GM21526 (cell line): ENCODE data around the gene ZNF277.
A peak's percentile ranks its signal among the peaks of the same experiment; 100 is the strongest.

Experiments used
- ATAC-seq: cut with Tn5 transposase; IDR thresholded peaks from one replicate; pipeline ENCODE4 v1.9.1; 2021; ENCODE audit warnings: moderate library complexity; ENCODE audit not compliant: unreplicated experiment, low FRiP score

ZNF277 gene

GRCh38 chr7:112184455-112184854, 22.0 kb upstream of the ZNF277 start:
- ATAC-seq, result no peak

DNA sequence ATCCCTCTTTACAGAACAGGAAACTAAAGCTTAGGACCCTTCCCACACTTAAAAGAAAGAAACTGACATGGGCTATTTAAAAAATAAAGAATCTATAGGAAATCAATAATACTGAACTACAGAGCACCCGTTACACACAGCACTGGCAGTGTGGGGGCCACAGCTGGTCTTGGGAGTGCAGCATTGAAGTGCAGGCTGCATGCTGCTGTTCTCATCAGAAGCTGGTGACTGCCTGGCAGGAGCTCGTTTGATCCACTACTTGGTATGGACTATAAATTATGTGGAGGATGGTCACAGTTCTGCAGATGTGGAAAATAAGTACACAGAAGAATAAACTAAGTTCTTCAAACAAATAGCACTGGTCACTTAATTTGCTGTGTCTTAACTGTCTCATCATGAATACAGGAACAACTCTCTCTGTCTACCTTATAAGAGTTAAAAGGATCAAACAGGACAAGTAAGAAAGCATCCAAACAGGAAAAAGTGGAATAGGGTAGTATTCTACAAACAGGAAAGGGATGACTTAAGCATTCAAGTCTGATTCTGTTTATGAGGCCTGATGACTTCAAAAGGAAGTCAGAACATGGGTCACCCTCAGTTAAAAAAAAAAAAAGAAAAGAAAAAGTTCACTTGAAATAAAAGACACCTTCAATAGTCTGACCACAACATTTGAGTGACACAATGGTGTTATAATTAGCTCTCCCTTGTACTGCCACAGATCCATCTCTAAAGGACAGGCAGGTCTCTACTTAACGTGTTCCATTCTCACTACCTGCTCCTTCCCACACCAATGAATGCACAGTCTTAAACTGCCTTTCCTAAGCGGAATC, 21.3 kb upstream of the ZNF277 start:
- no peak for ATAC-seq

DNA sequence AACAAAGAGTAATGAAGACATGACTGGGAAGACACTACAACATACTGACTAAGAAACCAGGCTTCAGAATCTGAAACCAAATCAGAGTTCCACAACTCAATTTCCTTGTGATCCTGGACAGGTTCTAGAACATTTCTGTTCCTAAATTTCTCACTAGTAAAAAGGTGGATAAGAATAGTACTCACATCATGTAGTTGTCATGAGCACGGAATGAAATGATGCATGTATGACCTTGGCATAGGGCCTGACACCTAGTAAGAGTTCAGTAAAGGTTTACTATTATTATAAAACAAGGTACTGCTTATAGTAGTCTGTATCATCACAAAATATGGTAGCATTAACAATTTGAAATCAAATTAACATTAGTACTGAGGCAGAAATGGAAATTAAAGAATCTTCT, 20.2 kb upstream of the ZNF277 start:
- ATAC-seq, result no peak

DNA sequence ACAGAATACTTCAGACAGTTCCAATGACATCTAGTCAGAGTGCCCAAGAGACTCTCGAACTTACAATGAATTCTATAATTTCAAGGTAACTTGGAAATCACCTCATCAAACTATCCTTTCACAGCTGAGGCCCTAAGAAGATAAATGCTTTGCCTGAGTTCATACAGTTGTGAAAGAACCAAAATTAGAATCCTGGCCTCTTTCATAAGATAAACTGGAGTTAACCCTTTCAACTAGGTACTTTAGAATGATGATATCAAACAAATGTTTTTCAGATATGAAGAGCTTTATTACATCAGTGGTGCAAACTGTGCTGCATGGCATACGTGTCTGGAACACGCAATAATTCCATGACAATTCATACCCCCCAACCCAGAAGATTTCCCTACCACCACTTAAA, 18.2 kb upstream of the ZNF277 start:
- ATAC-seq, result no peak

DNA sequence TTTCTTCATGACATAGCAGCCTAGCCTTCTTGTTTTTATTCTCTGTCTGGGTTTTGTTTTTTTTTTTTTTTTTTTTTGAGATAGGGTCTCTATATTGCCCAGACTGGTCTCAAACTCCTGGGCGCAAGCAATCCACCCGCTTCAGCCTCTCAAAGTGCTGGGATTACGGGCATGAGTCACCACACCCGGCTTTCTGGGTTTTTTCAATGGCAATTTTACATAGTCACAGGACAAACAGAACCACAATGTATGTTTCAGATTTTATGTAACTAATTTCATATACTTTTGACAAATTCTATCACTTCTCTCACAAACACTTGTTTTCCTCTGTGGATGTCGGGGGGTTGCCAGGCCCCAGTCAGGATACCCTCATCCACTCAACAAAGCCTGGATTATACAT, 16.8 kb upstream of the ZNF277 start:
- no peak for ATAC-seq

GRCh38 chr7:112190120-112190519, 16.4 kb upstream of the ZNF277 start:
- no peak for ATAC-seq

GRCh38 chr7:112192236-112193154, 14.0 kb upstream of the ZNF277 start:
- no peak for ATAC-seq

DNA sequence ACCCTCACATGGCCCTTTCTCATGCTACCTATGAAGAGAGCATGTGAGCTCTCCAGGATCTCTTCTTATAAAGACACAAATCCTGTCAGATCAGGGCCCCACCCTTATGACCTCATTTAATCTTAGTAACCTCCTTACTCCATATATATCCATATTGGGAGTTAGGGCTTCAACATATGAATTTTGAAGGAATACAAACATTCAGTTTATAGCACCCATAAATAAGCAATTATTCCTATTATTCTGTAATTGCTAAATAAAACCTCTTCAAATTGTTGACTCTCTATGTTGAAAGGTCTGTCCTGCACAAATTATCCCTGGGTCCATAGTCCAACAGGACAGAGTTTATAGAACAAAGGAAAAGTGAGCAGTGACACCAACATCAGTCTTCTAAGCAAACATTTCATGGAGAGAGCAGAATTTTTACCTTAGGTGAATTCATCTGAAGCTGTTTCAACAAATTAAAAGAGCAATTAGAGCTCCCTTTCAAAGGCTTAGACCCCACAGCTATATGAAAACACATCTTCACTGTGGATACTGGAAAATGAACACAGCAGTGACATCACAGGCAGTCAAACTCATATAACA, 12.5 kb upstream of the ZNF277 start:
- ATAC-seq, result no peak

GRCh38 chr7:112195717-112196116, 10.8 kb upstream of the ZNF277 start:
- no peak for ATAC-seq

DNA sequence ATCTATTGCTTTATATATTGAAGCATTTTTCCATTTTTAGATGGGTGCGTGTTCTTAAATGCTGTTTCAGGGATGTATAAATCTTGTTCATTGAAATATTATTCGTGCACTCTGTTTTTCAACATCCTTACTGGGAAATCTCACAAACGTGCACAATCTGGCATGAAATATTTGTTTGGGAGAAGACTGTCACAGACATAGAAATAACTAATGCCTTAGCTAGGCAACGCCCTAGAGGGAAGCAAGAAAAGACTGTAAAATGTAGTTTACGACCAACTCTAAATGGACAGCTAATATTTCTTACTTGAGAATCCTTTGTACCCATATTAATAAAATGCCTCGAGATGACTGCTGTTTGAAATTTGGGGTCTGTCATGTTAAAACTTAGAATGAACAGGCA, 9.2 kb upstream of the ZNF277 start:
- no peak for ATAC-seq

- no peak for ATAC-seq
Measured at GRCh38 chr7:112199035-112199655, 7.3 kb upstream of the ZNF277 start.

GRCh38 chr7:112199672-112200071, 6.8 kb upstream of the ZNF277 start:
- no peak for ATAC-seq

DNA sequence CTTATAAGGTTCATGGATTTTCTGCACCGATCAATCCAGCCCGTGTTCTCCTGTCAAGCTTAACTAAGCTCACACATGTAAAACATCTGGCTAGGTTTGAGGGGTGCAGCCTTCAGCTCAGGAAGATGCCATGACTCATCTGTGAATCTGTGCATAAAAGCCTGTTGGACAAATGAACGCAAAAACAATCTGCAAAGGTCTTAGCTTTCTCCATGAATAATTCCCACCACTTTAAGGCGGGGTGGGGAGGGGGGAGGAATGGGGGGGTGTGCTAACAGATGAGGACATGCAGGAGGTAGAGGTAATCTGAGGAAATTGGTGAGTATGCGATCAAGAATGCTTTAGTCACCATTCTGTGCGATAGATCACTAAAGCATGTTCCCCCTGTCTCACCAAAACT, 5.1 kb upstream of the ZNF277 start:
- ATAC-seq, result no peak

GRCh38 chr7:112201839-112202238, 4.7 kb upstream of the ZNF277 start:
- no peak for ATAC-seq

DNA sequence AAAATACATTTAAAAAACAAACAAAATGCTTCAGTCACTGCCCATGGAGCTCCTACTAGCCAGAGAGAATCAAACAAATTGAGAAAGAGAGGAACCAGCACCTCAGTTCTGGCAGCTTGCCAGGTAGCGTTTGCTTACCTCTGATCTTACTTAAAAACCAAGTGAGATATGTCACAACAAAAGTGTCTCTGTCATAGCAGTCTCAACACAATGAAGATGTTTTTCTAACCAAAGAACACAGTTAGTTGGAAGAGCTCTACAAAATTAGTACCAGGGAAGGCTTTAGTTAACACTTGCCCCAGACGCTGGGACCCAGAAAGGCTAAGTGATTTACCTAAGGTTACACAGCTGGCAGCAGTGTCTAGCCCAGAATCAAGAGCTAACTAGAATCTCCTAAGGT, 3.7 kb upstream of the ZNF277 start:
- no peak for ATAC-seq

- ATAC-seq, result no peak
Measured at GRCh38 chr7:112203365-112203739, 3.1 kb upstream of the ZNF277 start.

- ATAC-seq, result no peak
Measured at GRCh38 chr7:112204499-112205342, 1.8 kb upstream of the ZNF277 start.

GRCh38 chr7:112205343-112206237, 905 bp upstream of the ZNF277 start:
- peak; percentile 11 for ATAC-seq

DNA sequence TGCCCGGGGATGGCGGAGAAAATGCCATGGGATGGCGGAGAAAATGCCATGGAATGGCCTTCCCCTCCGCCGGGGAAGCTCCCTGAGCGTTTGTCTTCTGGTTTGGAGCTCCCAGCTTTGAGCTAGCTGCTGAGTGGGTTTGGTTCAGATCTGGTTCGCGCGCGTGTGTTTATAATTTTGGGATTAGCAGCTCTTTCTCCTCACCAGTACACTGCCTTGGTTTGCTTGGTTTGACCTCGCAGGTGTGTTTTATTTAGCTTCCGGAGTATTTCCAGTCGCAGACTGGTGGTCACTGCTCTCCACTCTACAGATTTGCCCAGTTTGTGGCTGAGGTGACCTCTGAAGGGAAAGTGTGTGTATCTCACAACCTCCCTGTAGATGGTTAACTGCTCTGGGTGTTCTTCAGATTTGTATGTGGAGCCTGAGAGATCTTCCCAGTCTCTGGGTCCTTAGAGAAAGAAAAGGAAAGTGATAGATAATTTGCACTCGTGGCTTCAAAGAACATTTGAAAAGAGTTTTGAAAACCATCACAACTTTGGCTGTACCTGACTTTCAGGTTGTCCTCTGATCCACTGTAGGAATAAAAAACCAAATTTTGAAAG, 597 bp downstream of the ZNF277 start:
- ATAC-seq, result no peak
